Esophagus squamous epithelium (tissue), 4 donors: ENCODE measurements around the gene TKTL1.
"Not testable (repeated sequence)": the region's sequence is repeated elsewhere in the genome, so short reads cannot be mapped to it uniquely, and the experiment has no call there.

Experiments
- POLR2A ChIP-seq, 4 donors: fragments of 450-650 bp; IDR thresholded peaks; one replicate each; pipeline ENCODE4 v1.6.1; 2017; ENCODE audit warnings: antibody characterized with exemption in 4 of 4, mild to moderate bottlenecking in 4 of 4, moderate library complexity in 3 of 4
- TF ChIP-seq, protein P1 (sequence below), 6 experiments: fragments of 450-650 bp in 4 of 6; fragments of 200-600 bp in 2 of 6; sonication (generic) in 2 of 6; IDR thresholded peaks; one replicate each; pipeline ENCODE4 v1.5.1; 2016 to 2019; ENCODE audit warnings: antibody characterized with exemption in 6 of 6, mild to moderate bottlenecking in 4 of 6, moderate library complexity in 4 of 6

DNA sequence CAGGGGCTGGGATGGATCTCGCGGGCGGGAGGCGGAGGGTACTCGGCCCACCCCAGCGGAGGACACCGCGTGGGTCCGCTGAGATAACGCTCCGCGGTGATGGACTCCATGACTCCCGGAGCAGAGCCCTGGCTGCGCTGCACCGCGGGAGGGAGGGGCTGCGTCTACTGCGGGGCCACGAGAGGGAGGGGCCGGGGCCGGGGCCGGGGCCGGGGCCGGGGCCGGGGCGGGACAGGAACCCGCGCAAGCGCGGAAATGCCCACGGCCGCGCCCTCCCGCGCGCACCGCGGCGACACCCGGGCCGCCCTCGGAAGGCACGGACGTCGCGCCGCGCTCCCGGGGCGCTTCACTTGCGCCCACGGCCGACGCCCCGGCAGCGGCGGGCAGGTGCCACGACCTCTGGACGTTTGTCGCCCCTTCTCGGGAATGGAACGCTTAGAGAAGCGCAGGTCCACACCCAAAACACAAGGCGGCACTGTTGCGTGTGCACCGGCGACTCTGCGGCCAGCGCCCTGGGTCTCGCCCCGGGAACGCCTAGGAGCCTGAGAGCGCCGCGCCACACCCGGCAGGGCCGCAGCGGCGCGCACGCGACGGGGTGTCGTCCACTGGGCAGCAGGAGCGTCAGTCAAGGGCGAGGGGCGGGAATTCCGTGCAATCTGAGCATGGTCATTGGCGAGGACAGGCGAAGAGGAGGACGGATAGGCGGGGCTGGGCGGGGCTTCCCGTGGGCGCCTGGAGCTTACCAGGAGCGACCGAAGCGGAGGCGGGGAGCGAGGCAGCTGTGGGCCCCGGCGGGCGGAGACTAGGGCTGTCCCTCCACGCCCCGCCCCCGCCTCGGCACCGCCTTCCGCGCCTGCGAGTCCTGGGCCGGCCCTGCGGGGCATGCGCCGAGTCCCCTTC is 46.1 kb downstream of the TKTL1 start:
- TF ChIP-seq, protein P1, sequence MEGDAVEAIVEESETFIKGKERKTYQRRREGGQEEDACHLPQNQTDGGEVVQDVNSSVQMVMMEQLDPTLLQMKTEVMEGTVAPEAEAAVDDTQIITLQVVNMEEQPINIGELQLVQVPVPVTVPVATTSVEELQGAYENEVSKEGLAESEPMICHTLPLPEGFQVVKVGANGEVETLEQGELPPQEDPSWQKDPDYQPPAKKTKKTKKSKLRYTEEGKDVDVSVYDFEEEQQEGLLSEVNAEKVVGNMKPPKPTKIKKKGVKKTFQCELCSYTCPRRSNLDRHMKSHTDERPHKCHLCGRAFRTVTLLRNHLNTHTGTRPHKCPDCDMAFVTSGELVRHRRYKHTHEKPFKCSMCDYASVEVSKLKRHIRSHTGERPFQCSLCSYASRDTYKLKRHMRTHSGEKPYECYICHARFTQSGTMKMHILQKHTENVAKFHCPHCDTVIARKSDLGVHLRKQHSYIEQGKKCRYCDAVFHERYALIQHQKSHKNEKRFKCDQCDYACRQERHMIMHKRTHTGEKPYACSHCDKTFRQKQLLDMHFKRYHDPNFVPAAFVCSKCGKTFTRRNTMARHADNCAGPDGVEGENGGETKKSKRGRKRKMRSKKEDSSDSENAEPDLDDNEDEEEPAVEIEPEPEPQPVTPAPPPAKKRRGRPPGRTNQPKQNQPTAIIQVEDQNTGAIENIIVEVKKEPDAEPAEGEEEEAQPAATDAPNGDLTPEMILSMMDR (IDR thresholded peaks at IDR 0.05): not testable (repeated sequence)
- TF ChIP-seq POLR2A (IDR thresholded peaks at IDR 0.05): not testable (repeated sequence)
